CD14-positive monocyte (primary cell): ENCODE results near the gene GABBR2. TPM values are rescaled to one million over a fixed set of nuclear protein-coding genes. Genes with fewer than 3 reads are reported as not detected.

Source experiments
- DNase-seq, 3 donors: peaks; one replicate each; pipeline ENCODE4 v3.0.0-alpha.2; 2011 to 2022
- H2AFZ ChIP-seq: 2 replicates; pipeline ENCODE4 v1.6.0; 2012; ENCODE audit warnings: mild to moderate bottlenecking, low read depth, low read length, inconsistent platforms; ENCODE audit not compliant: insufficient read depth, poor library complexity, severe bottlenecking
- H3K27ac ChIP-seq, 2 donors: 1 replicate in 1 of 2; 2 replicates in 1 of 2; pipeline ENCODE4 v1.5.1; 2012 to 2013; ENCODE audit warnings: low read length in 2 of 2, control low read depth in 1 of 2, inconsistent platforms in 1 of 2, low read depth in 1 of 2, mild to moderate bottlenecking in 1 of 2
- H3K27me3 ChIP-seq, 2 donors: one replicate each; pipeline versions ENCODE4 v1.6.0 to v1.6.1; 2011 to 2013; ENCODE audit warnings: low read length in 2 of 2; ENCODE audit not compliant: control insufficient read depth in 2 of 2, insufficient read depth in 2 of 2
- H3K36me3 ChIP-seq, 2 donors: replicated peaks in 1 of 2; 1 replicate in 1 of 2; 2 replicates in 1 of 2; pipeline versions ENCODE4 v1.5.1 to v1.6.1; 2012 to 2013; ENCODE audit warnings: low read length in 2 of 2, control low read depth in 1 of 2, inconsistent platforms in 1 of 2, mild to moderate bottlenecking in 1 of 2; ENCODE audit not compliant: insufficient read depth in 2 of 2, control insufficient read depth in 1 of 2
- H3K4me1 ChIP-seq, 2 donors: 1 replicate in 1 of 2; 2 replicates in 1 of 2; pipeline versions ENCODE4 v1.5.1 to v1.6.1; 2012 to 2013; ENCODE audit warnings: low read length in 2 of 2, control low read depth in 1 of 2, inconsistent platforms in 1 of 2, mild to moderate bottlenecking in 1 of 2, moderate library complexity in 1 of 2; ENCODE audit not compliant: insufficient read depth in 2 of 2, control insufficient read depth in 1 of 2
- H3K4me2 ChIP-seq: replicated peaks from 2 replicates; pipeline ENCODE3; 2012; ENCODE audit warnings: low read length, moderate library complexity, mild to moderate bottlenecking; ENCODE audit not compliant: poor library complexity, severe bottlenecking; ENCODE audit errors: extremely low read depth
- H3K4me3 ChIP-seq, 3 experiments: fragments of 200-600 bp in 1 of 3; sonication (generic) in 1 of 3; replicated peaks in 1 of 3; 1 replicate in 2 of 3; 2 replicates in 1 of 3; pipeline ENCODE4 v1.5.1; 2011 to 2013; ENCODE audit warnings: low read length in 3 of 3, mild to moderate bottlenecking in 3 of 3, control low read depth in 2 of 3, low read depth in 2 of 3, inconsistent platforms in 1 of 3, moderate library complexity in 1 of 3
- H3K79me2 ChIP-seq: 2 replicates; pipeline ENCODE4 v1.6.0; 2012; ENCODE audit warnings: mild to moderate bottlenecking, control low read depth, inconsistent platforms, low read length, moderate library complexity; ENCODE audit not compliant: insufficient read depth
- H3K9ac ChIP-seq: 2 replicates; pipeline ENCODE4 v1.6.0; 2017; ENCODE audit warnings: low read length, mild to moderate bottlenecking; ENCODE audit not compliant: insufficient read depth, poor library complexity, severe bottlenecking
- H3K9me3 ChIP-seq, 2 donors: replicated peaks in 1 of 2; 1 replicate in 1 of 2; 2 replicates in 1 of 2; pipeline versions ENCODE4 v1.5.1 to v1.6.1; 2012 to 2013; ENCODE audit warnings: low read length in 2 of 2, control low read depth in 1 of 2; ENCODE audit not compliant: control insufficient read depth in 1 of 2, insufficient read depth in 1 of 2
- H4K20me1 ChIP-seq: 2 replicates; pipeline ENCODE4 v1.6.0; 2012; ENCODE audit warnings: mild to moderate bottlenecking, low read length, control low read depth, moderate library complexity; ENCODE audit not compliant: insufficient read depth
- H3K27ac Mint-ChIP-seq, 7 donors: one replicate each; pipeline ENCODE4 v1.8.0; 2020; ENCODE audit warnings: mild to moderate bottlenecking in 7 of 7, mixed read lengths in 7 of 7, moderate library complexity in 6 of 7, inconsistent platforms in 2 of 7
- H3K27me3 Mint-ChIP-seq, 3 donors: one replicate each; pipeline ENCODE4 v1.8.0; 2021 to 2022; ENCODE audit warnings: low read depth in 3 of 3, mild to moderate bottlenecking in 3 of 3, mixed read lengths in 3 of 3, moderate library complexity in 3 of 3, inconsistent platforms in 1 of 3
- H3K36me3 Mint-ChIP-seq, 2 donors: one replicate each; pipeline ENCODE4 v1.8.0; 2020; ENCODE audit warnings: mixed read lengths in 2 of 2, inconsistent platforms in 1 of 2, mild to moderate bottlenecking in 1 of 2
- H3K4me1 Mint-ChIP-seq: one replicate; pipeline ENCODE4 v1.8.0; 2020; ENCODE audit warnings: mild to moderate bottlenecking, mixed read lengths
- H3K4me3 Mint-ChIP-seq, 2 donors: one replicate each; pipeline ENCODE4 v1.8.0; 2020; ENCODE audit warnings: mild to moderate bottlenecking in 2 of 2, mixed read lengths in 2 of 2, moderate library complexity in 1 of 2
- H3K9me3 Mint-ChIP-seq, 7 donors: one replicate each; pipeline ENCODE4 v1.8.0; 2020 to 2022; ENCODE audit warnings: mixed read lengths in 7 of 7, mild to moderate bottlenecking in 6 of 7, moderate library complexity in 6 of 7, inconsistent platforms in 2 of 7
- WGBS: methylation state at CpG from one replicate; pipeline ENCODE4 v1.1.5; 2013; ENCODE audit warnings: missing lambda C conversion rate; ENCODE audit not compliant: insufficient coverage; 5-methylcytosine and 5-hydroxymethylcytosine counted together
- intact Hi-C, 2 donors: fragments of 100-400 bp; cut with micrococcal nuclease; formaldehyde crosslinking; loops; one replicate each; pipeline versions ENCODE4 v1.15.0 to v1.15.1; 2023
- polyA plus RNA-seq, 3 donors: library from polyadenylated mRNA; depleted of rRNA in 1 of 3; unstranded in 2 of 3; stranded (reverse) in 1 of 3; fragments of 300-500 nt in 2 of 3; fragments of >200 nt in 1 of 3; fragmentation: Illumina TruSeq in 2 of 3; gene quantifications; 1 replicate in 2 of 3; 2 replicates in 1 of 3; pipeline ENCODE4 v1.2.3, GENCODE V29; 2012 to 2021
- TF ChIP-seq, protein P1 (sequence below): fragments of 200-600 bp; IDR thresholded peaks from one replicate; pipeline ENCODE4 v1.8.0; 2022; ENCODE audit warnings: antibody characterized with exemption, mild to moderate bottlenecking

Gene GABBR2
- polyA plus RNA-seq, 3 donors: not detected

DNA sequence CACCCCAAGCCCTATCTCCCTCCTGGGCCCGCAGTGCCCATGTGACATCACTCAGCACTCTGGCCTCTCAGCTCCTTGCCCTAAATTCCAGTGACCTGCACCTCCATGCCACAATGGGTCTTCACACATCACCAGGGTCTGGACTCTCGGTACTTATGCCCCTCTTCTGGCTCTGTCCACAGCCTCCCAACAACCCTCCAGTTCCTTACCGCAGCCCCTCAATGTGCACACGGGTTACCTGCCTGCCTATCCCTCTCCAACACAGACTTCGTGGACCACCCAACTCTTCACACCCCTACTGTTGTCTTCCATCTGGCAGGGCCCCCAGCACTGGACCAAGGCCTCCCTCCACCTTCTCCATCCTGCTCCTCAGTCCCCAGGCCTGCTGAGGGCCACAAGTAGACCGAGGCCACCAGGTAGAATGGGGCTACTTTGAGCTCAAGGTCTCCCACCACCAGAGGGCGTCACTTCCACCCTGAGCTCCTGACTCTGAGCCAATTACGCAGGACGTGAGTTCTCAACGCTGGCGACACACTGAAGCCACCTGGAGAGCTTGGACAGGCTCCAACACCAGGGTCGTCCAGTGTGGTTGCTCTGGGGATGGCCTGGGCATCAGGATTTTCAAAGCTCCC lies 172.1 kb downstream of the GABBR2 start:
- H2AFZ ChIP-seq: no peak overlapping the region

DNA sequence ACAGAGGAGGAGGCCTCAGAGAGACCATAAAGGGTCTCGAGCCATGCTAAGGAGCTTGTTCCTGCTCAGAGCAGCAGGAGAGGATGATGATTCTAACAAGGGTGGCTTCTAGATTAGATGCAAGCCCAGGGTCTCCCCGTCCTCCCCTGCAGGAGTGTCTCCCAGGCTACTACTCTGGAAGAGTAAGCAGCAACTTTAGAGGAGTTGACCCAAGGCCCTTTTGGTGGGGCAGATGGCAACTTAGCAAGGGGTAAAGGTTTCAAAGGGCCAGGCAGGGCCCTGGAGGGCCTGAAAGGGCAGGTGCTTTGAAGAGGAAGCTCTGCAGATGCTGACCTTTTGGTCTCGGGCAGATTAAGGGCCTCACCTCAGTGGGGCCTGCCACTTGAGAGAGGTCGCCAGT lies 174.9 kb downstream of the GABBR2 start:
- Histone ChIP-seq H3K4me1 (no peaks in the 10 kb centered on the region), H2AFZ (no peak overlapping the region), H3K27ac (no peak overlapping the region), H3K27me3 (no peaks in the 10 kb centered on the region), H4K20me1 (no peaks in the 10 kb centered on the region), H3K36me3 (no peaks in the 10 kb centered on the region), H3K9ac (no peak overlapping the region), H3K9me3 (no peaks in the 10 kb centered on the region), H3K79me2 (no peaks in the 10 kb centered on the region), H3K4me2 (no peak overlapping the region), H3K4me3 (no peak overlapping the region)
- WGBS: 81% methylated on average over 4 of the region's 4 CpGs
- H3K36me3 Mint-ChIP-seq: no peaks in the 10 kb centered on the region
- peaks cover 3% of the 10 kb centered on the region for H3K4me1 Mint-ChIP-seq
- peaks cover 0 to 3% (median 0%) of the 10 kb centered on the region in 7 donors for H3K9me3 Mint-ChIP-seq
- no peak overlapping the region for H3K4me3 Mint-ChIP-seq
- H3K27ac Mint-ChIP-seq: peak overlapping the region in 1 of 7 donors; percentile 21
- TF ChIP-seq, protein P1, sequence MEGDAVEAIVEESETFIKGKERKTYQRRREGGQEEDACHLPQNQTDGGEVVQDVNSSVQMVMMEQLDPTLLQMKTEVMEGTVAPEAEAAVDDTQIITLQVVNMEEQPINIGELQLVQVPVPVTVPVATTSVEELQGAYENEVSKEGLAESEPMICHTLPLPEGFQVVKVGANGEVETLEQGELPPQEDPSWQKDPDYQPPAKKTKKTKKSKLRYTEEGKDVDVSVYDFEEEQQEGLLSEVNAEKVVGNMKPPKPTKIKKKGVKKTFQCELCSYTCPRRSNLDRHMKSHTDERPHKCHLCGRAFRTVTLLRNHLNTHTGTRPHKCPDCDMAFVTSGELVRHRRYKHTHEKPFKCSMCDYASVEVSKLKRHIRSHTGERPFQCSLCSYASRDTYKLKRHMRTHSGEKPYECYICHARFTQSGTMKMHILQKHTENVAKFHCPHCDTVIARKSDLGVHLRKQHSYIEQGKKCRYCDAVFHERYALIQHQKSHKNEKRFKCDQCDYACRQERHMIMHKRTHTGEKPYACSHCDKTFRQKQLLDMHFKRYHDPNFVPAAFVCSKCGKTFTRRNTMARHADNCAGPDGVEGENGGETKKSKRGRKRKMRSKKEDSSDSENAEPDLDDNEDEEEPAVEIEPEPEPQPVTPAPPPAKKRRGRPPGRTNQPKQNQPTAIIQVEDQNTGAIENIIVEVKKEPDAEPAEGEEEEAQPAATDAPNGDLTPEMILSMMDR: no peak
- H3K27me3 Mint-ChIP-seq: peaks cover 3 to 7% (median 4%) of the 10 kb centered on the region in 3 donors
- no peak for DNase-seq
- intact Hi-C loops: no loop called here

More for the DNA sequence above, 172.1 kb downstream of the GABBR2 start:
- TF ChIP-seq, protein P1: peak; percentile 68
- no peaks in the 10 kb centered on the region for H3K79me2 ChIP-seq
- intact Hi-C loops: loop anchor here (2.0 to 5.0 kb wide), 2 partner anchors 254 to 256 kb away; no protein-coding TSS in a partner anchor
- H3K9me3 Mint-ChIP-seq: peaks cover 0 to 3% (median 0%) of the 10 kb centered on the region in 7 donors
- H3K9me3 ChIP-seq: no peaks in the 10 kb centered on the region
- no peak overlapping the region for H3K27ac ChIP-seq
- no peaks in the 10 kb centered on the region for H4K20me1 ChIP-seq
- H3K36me3 Mint-ChIP-seq: no peaks in the 10 kb centered on the region
- no peaks in the 10 kb centered on the region for H3K4me1 ChIP-seq
- H3K27me3 Mint-ChIP-seq: peaks cover 6 to 13% (median 8%) of the 10 kb centered on the region in 3 donors
- no peaks in the 10 kb centered on the region for H3K36me3 ChIP-seq
- no peak overlapping the region for H3K4me2 ChIP-seq
- H3K4me1 Mint-ChIP-seq: peaks cover 3% of the 10 kb centered on the region
- H3K4me3 Mint-ChIP-seq: no peak overlapping the region
- no peak overlapping the region for H3K9ac ChIP-seq
- no peaks in the 10 kb centered on the region for H3K27me3 ChIP-seq
- no peak overlapping the region for H3K27ac Mint-ChIP-seq
- no peak overlapping the region for H3K4me3 ChIP-seq
- peak; percentile 19 to 43 (median 37) for DNase-seq
- WGBS: 71% methylated on average over 12 of the region's 12 CpGs
